ENCODE results near the gene TC2N.

The TC2N gene

GRCh38 chr14:91882369-91882768, 15.0 kb upstream of the TC2N start:
- no peak for TF ChIP-seq CTCF (conservative IDR thresholded peaks at IDR 0.05)
- TF ChIP-seq ZFX (IDR thresholded peaks at IDR 0.05), result no peak

GRCh38 chr14:91879196-91879595, 11.9 kb upstream of the TC2N start:
- no peak overlapping the region for H3K27ac ChIP-seq
- TF ChIP-seq CTCF (conservative IDR thresholded peaks at IDR 0.05) (no peak), ZFX (IDR thresholded peaks at IDR 0.05) (no peak)

More at GRCh38 chr14:91882369-91882768, 15.0 kb upstream of the TC2N start:
- no peak overlapping the region for H3K27ac ChIP-seq

GRCh38 chr14:91878274-91878673, 10.9 kb upstream of the TC2N start:
- H3K27ac ChIP-seq, result no peak overlapping the region

GRCh38 chr14:91877376-91877915, 10.1 kb upstream of the TC2N start:
- no peak overlapping the region for H3K27ac ChIP-seq
- TF ChIP-seq ZFX (IDR thresholded peaks at IDR 0.05), result no peak
- no peak for TF ChIP-seq CTCF (conservative IDR thresholded peaks at IDR 0.05)

More at GRCh38 chr14:91878274-91878673, 10.9 kb upstream of the TC2N start:
- TF ChIP-seq CTCF (conservative IDR thresholded peaks at IDR 0.05) (no peak), ZFX (IDR thresholded peaks at IDR 0.05) (no peak)

- TF ChIP-seq ZFX (IDR thresholded peaks at IDR 0.05), result no peak
These were observed 9.2 kb upstream of the TC2N start for GRCh38 chr14:91876492-91876891.

GRCh38 chr14:91875525-91876286, 8.4 kb upstream of the TC2N start:
- TF ChIP-seq ZFX (IDR thresholded peaks at IDR 0.05), result no peak
- TF ChIP-seq CTCF (conservative IDR thresholded peaks at IDR 0.05), result no peak
- no peak overlapping the region for H3K27ac ChIP-seq

More at GRCh38 chr14:91876492-91876891, 9.2 kb upstream of the TC2N start:
- H3K27ac ChIP-seq, result no peak overlapping the region

- H3K27ac ChIP-seq, result peak overlapping the region; percentile 91
- TF ChIP-seq CTCF (conservative IDR thresholded peaks at IDR 0.05) (no peak), ZFX (IDR thresholded peaks at IDR 0.05) (no peak)
These were observed 6.4 kb upstream of the TC2N start for GRCh38 chr14:91873471-91874415.

Data from C4-2B (cell line).